ENCODE results near the gene DERA. TPM values are rescaled to one million over a fixed set of nuclear protein-coding genes. Genes with fewer than 3 reads are reported as not detected.

The DERA gene
- 33.2 and 37.1 TPM in 2 replicates for total RNA-seq

GRCh38 chr12:15910864-15911721 is at the start of gene DERA:
TSS of gene DERA (plus strand) at chr12:15911332. CDS start at chr12:15911384, 52 bp downstream.

GRCh38 chr12:15882118-15882971 is 28.8 kb upstream of the DERA start, which contains the start of gene STRAP:
TSS of gene STRAP (plus strand) at chr12:15882387. CDS start at chr12:15882708, 321 bp downstream.

Other genes starting within 250 kb of the DERA start
- gene EPS8, start 121.9 kb upstream of the DERA start, total RNA-seq, result 87.8 and 93.8 TPM in 2 replicates
- 60.5 and 67.1 TPM in 2 replicates for gene STRAP, start 28.9 kb upstream of the DERA start, total RNA-seq

Measured in smooth muscle cell of bladder (primary cell).